Adrenal gland (tissue), 12 donors: ENCODE data around the gene MOAP1. TPM values are rescaled to one million over a fixed set of nuclear protein-coding genes. Genes with fewer than 3 reads are reported as not detected.

Experiments
- DNase-seq, 7 donors: peaks; one replicate each; pipeline ENCODE4 v3.0.0-alpha.2; 2019 to 2020
- H3K27ac ChIP-seq, 5 donors: fragments of 200-600 bp; sonication (generic) in 4 of 5; 1 replicate in 3 of 5; 2 replicates in 2 of 5; pipeline versions ENCODE4 v1.5.1 to v1.8.0; 2016 to 2020; ENCODE audit warnings: mild to moderate bottlenecking in 1 of 5
- H3K27me3 ChIP-seq: fragments of 200-600 bp; 2 replicates; pipeline ENCODE4 v1.8.0; 2021
- H3K36me3 ChIP-seq, 2 donors: fragments of 200-600 bp; replicated peaks in 1 of 2; 1 replicate in 1 of 2; 2 replicates in 1 of 2; pipeline versions ENCODE4 v1.5.1 to v1.8.0; 2018 to 2022
- H3K4me1 ChIP-seq, 2 donors: fragments of 200-600 bp; replicated peaks in 1 of 2; 1 replicate in 1 of 2; 2 replicates in 1 of 2; pipeline versions ENCODE4 v1.5.1 to v1.8.0; 2018 to 2021
- H3K4me3 ChIP-seq, 4 donors: fragments of 200-600 bp; sonication (generic) in 3 of 4; one replicate each; pipeline ENCODE4 v1.5.1; 2016 to 2018
- H3K9me3 ChIP-seq, 3 donors: fragments of 200-600 bp; sonication (generic) in 1 of 3; replicated peaks in 1 of 3; 1 replicate in 2 of 3; 2 replicates in 1 of 3; pipeline versions ENCODE4 v1.5.1 to v1.8.0; 2016 to 2021
- POLR2A ChIP-seq, 2 donors: fragments of 450-650 bp; IDR thresholded peaks; one replicate each; pipeline ENCODE4 v1.6.1; 2017; ENCODE audit warnings: antibody characterized with exemption in 2 of 2, mild to moderate bottlenecking in 2 of 2, moderate library complexity in 1 of 2
- WGBS, 4 donors: extraction: QIAGEN DNeasy Blood & Tissue Kit in 2 of 4; methylation state at CpG; one replicate each; pipeline versions ENCODE4 v1.1.5 to v1.1.7; 2013 to 2017; 5-methylcytosine and 5-hydroxymethylcytosine counted together
- intact Hi-C, 2 donors: fragments of 100-400 bp; cut with DNase I; formaldehyde crosslinking; loops; one replicate each; pipeline versions ENCODE4 v1.14.1 to v1.15.0; 2022 to 2023
- polyA plus RNA-seq, 3 donors: library from polyadenylated mRNA; stranded (reverse); fragments of 200-250 nt in 2 of 3; fragments of 350-450 nt in 1 of 3; fragmentation: Illumina TruSeq in 1 of 3; extraction: RNeasy Lipid Tissue Mini Kit (QIAGEN cat#74804) in 1 of 3; gene quantifications; one replicate each; pipeline ENCODE4 v1.2.3, GENCODE V29; 2013 to 2014
- total RNA-seq, 9 donors: library from RNA; depleted of rRNA in 4 of 9; stranded (reverse); fragments of >200 nt in 4 of 9; fragments of 120-200 nt in 1 of 9; fragmentation: NEBNext Ultra II Directional in 1 of 9; extraction: Animal tissue kit (Norgen Biotek cat#: 25700) in 1 of 9; gene quantifications; one replicate each; pipeline versions ENCODE4 v1.1.0 to v1.2.4, GENCODE V29; 2013 to 2023
- TF ChIP-seq, protein P1 (sequence below), 6 experiments: fragments of 450-650 bp in 4 of 6; fragments of 200-600 bp in 2 of 6; sonication (generic) in 1 of 6; IDR thresholded peaks; 1 replicate in 5 of 6; 2 replicates in 1 of 6; pipeline versions ENCODE4 v1.5.1 to v1.8.0; 2016 to 2021; ENCODE audit warnings: antibody characterized with exemption in 6 of 6, mild to moderate bottlenecking in 2 of 6, moderate library complexity in 1 of 6
- donor health status: healthy with polysubstance abuse.
- donor health status: Bipolar disorder and iron deficiency.
- donor health status: DM: yes; HTN: yes; CAD: no.
- donor health status: DM: no; HTN: no; CAD: no.
- donor health status: DM: no; HTN: no; CAD: no.
- donor health status: DM: yes; HTN: yes; CAD: no.

The MOAP1 gene
- total and polyA plus RNA-seq, 12 donors = 12.7 to 72.5 (median 38.6) TPM

- intact Hi-C loops = no loop called here
- Histone ChIP-seq H3K9me3 (no peaks in the 10 kb centered on the region), H3K4me3 (no peak overlapping the region), H3K27me3 (no peaks in the 10 kb centered on the region), H3K36me3 (no peaks in the 10 kb centered on the region), H3K4me1 (no peaks in the 10 kb centered on the region), H3K27ac (no peak overlapping the region)
- no peak for DNase-seq
- TF ChIP-seq, protein P1, sequence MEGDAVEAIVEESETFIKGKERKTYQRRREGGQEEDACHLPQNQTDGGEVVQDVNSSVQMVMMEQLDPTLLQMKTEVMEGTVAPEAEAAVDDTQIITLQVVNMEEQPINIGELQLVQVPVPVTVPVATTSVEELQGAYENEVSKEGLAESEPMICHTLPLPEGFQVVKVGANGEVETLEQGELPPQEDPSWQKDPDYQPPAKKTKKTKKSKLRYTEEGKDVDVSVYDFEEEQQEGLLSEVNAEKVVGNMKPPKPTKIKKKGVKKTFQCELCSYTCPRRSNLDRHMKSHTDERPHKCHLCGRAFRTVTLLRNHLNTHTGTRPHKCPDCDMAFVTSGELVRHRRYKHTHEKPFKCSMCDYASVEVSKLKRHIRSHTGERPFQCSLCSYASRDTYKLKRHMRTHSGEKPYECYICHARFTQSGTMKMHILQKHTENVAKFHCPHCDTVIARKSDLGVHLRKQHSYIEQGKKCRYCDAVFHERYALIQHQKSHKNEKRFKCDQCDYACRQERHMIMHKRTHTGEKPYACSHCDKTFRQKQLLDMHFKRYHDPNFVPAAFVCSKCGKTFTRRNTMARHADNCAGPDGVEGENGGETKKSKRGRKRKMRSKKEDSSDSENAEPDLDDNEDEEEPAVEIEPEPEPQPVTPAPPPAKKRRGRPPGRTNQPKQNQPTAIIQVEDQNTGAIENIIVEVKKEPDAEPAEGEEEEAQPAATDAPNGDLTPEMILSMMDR (IDR thresholded peaks at IDR 0.05) = no peak
- no peak for TF ChIP-seq POLR2A (IDR thresholded peaks at IDR 0.05)
- 73 to 90% (median 86%) methylated on average over 7 to 8 of the region's 8 CpGs for WGBS, 4 donors
Measured at GRCh38 chr14:93156693-93157369, 27.9 kb downstream of the MOAP1 start.

DNA sequence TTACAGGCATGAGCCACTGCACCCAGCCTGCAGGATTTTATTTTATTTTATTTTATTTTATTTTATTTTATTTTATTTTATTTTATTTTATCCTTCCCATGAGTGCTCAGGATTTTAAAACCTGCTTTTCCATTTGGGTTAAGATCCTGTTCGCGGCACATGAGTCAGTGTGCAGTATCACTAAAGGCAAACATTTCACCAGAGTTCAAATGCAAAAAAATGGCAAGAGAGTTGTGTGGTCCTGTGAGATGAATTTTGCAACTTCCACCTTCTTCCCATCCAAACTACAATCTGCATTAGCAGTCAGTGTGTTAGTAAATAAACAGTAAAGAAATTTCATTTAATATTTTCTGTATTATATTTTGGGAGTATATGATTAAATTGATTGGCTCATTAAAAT is 29.0 kb downstream of the MOAP1 start:
- Histone ChIP-seq H3K36me3 (no peaks in the 10 kb centered on the region), H3K9me3 (no peaks in the 10 kb centered on the region), H3K27me3 (no peaks in the 10 kb centered on the region), H3K4me1 (peaks cover 0 to 9% of the 10 kb centered on the region in 2 donors), H3K27ac (no peak overlapping the region), H3K4me3 (no peak overlapping the region)
- DNase-seq = no peak
- no peak for TF ChIP-seq POLR2A (IDR thresholded peaks at IDR 0.05)
- TF ChIP-seq, protein P1 (IDR thresholded peaks at IDR 0.05) = no peak
- intact Hi-C loops = no loop called here
- 70 to 87% (median 78%) methylated on average over 2 of the region's 2 CpGs for WGBS, 4 donors

DNA sequence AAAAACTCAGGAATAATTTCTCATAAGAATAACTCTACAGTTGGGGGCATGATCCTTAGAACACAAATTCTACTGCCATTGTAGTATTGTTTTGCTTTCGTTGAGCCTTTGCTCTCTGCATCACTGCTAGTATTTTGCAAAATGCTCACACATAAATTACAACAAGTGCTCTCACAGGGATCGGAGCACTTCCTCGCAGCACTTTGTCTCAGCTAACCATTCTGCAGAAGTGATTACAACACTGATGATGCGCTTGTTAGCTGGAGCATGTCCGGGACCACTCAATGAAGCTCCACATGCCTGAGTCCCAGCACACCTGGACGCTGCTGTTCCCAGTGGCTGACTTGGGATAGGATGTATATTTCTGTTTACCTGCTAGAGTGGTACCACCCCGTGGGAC is 31.6 kb downstream of the MOAP1 start:
- Histone ChIP-seq H3K27me3 (no peaks in the 10 kb centered on the region), H3K4me3 (no peak overlapping the region), H3K27ac (no peak overlapping the region), H3K36me3 (no peaks in the 10 kb centered on the region), H3K4me1 (peaks cover 0 to 16% of the 10 kb centered on the region in 2 donors), H3K9me3 (no peaks in the 10 kb centered on the region)
- intact Hi-C loops = no loop called here
- WGBS, 4 donors = 67 to 90% (median 76%) methylated on average over 7 of the region's 7 CpGs
- DNase-seq = no peak
- TF ChIP-seq, protein P1 (IDR thresholded peaks at IDR 0.05) = no peak
- TF ChIP-seq POLR2A (IDR thresholded peaks at IDR 0.05) = no peak

GRCh38 chr14:93150227-93151208 is 34.2 kb downstream of the MOAP1 start:
- Histone ChIP-seq H3K27ac (peak overlapping the region; percentile 48 to 82 (median 73)), H3K27me3 (no peaks in the 10 kb centered on the region), H3K9me3 (no peaks in the 10 kb centered on the region), H3K4me3 (peak overlapping the region in 1 of 4 donors; percentile 25), H3K36me3 (no peaks in the 10 kb centered on the region), H3K4me1 (peaks cover 0 to 16% of the 10 kb centered on the region in 2 donors)
- DNase-seq = peak in 2 of 7 donors; percentile 29 to 30
- TF ChIP-seq POLR2A (IDR thresholded peaks at IDR 0.05) = no peak
- TF ChIP-seq, protein P1 (IDR thresholded peaks at IDR 0.05) = no peak
- 52 to 56% (median 54%) methylated on average over 16 of the region's 16 CpGs for WGBS, 4 donors
- intact Hi-C loops = no loop called here
